HG02973 (cell line): ENCODE measurements around the gene MACC1.

Experiments
- ATAC-seq: cut with Tn5 transposase; IDR thresholded peaks from one replicate; pipeline ENCODE4 v1.9.1; 2021; ENCODE audit warnings: moderate library complexity; ENCODE audit not compliant: unreplicated experiment

MACC1 gene

DNA sequence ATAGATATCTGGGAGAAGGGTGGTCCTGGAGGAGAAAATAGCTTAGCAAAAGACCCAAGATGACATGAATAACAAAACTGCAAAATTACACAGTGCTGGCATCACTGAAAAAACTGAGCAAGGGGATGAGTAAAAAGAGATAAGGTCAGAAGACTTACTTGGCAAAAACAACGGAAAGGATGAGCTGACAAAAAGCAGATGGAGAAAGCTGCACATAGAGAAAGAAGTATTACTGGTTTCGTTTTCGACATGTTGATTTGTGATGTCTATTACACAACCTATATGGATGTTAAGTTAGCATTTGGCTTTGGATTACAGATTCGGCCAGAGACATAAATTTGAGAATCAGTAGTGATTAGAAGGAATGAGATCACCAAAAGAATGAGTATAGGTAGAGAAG, 132.1 kb downstream of the MACC1 start:
- no peak for ATAC-seq
